GM10248 (cell line): ENCODE data around the gene FAM117B.

ENCODE experiments used
- CTCF ChIA-PET: fragments of 300-600 bp; sonication (Branson Sonifier 250); formaldehyde crosslinking; extraction: SDS; loops from one replicate; lab custom pipeline; 2021; ENCODE audit warnings: antibody characterized with exemption; lab: Yijun Ruan, JAX
- POLR2A ChIA-PET: fragments of 350-650 bp; sonication (Branson Sonifier 250); formaldehyde crosslinking; extraction: SDS; loops from one replicate; lab custom pipeline; 2020; ENCODE audit warnings: antibody characterized with exemption; lab: Yijun Ruan, JAX
- DNase-seq: peaks from one replicate; pipeline ENCODE4 v3.0.0; 2012; ENCODE audit errors: extremely low spot score
- TF ChIP-seq, protein P1 (sequence below): IDR thresholded peaks from 2 replicates; pipeline ENCODE4 v1.5.1; 2012; ENCODE audit warnings: mild to moderate bottlenecking, low read depth; ENCODE audit errors: extremely low read depth, missing control alignments, control extremely low read depth

The FAM117B gene

DNA sequence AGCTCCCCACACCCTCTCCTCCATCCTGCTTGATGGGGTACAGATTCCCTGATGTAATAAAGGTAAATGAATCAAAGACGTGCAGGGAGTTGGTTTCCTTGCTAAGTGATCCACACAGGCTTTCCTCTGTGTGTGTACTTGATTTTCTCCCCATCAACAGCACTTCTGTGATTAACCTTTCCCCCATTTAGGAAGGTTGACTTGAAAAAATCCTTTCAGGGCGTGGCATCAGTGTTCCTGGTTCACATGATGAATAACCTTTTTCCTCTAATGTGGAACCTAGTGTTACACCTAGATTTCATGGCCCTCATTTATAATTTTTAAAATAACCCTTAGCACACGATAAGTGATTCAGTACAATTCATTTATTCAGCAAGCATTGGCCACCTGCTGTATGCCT, 121.8 kb downstream of the FAM117B start:
- no peak for DNase-seq
- CTCF ChIA-PET, result no interaction called here
- POLR2A ChIA-PET, result no interaction called here
- TF ChIP-seq, protein P1, sequence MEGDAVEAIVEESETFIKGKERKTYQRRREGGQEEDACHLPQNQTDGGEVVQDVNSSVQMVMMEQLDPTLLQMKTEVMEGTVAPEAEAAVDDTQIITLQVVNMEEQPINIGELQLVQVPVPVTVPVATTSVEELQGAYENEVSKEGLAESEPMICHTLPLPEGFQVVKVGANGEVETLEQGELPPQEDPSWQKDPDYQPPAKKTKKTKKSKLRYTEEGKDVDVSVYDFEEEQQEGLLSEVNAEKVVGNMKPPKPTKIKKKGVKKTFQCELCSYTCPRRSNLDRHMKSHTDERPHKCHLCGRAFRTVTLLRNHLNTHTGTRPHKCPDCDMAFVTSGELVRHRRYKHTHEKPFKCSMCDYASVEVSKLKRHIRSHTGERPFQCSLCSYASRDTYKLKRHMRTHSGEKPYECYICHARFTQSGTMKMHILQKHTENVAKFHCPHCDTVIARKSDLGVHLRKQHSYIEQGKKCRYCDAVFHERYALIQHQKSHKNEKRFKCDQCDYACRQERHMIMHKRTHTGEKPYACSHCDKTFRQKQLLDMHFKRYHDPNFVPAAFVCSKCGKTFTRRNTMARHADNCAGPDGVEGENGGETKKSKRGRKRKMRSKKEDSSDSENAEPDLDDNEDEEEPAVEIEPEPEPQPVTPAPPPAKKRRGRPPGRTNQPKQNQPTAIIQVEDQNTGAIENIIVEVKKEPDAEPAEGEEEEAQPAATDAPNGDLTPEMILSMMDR, result no peak

DNA sequence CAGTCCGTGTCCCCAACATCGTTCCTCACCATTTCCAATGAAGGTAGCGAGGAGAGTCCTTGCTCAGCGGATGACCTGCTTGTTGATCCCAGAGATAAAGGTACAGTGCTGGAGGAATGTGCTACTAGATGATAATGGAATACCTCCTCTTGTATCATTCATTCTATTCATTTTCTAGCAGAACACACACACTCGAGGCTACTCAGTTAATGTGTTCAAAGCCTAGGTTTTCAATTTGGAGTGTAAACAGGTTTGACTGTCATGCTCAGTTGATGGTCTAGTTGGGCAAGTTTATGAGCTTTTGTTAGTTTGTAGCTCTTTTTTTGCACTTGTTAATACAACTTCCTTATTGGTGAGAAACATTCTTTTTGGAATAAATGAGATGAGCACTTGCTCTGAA, 122.6 kb downstream of the FAM117B start:
- ChIA-PET POLR2A (no interaction called here), CTCF (interaction anchor here (1.4 to 2.2 kb wide), 2 partner anchors 11 to 78 kb away, joined by 3 to 6 read pairs; no protein-coding TSS in a partner anchor)
- no peak for DNase-seq
- TF ChIP-seq, protein P1, result no peak

DNA sequence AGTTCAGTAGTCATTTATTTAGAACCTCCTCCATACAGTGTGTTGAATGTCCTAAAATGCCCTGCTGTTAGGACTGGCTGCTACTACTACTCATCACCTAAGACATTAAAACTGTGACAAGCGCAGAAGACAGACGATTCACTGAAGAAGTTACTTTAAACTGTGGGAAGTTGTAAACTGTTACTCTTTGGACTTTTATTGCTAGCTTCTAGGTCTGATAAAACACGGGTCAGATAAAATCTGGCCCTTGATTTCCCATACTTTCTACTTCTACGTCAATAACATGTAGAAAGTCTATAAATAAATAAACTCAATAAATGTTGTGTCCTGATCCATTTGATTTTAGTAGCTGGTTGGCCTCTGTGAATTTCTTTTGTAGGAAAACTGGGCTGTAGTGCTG, 123.4 kb downstream of the FAM117B start:
- ChIA-PET CTCF (interaction anchor here (1.2 to 2.2 kb wide), 3 partner anchors 10 to 79 kb away, joined by 3 to 6 read pairs (median 3); no protein-coding TSS in a partner anchor), POLR2A (no interaction called here)
- TF ChIP-seq, protein P1, result no peak
- no peak for DNase-seq

DNA sequence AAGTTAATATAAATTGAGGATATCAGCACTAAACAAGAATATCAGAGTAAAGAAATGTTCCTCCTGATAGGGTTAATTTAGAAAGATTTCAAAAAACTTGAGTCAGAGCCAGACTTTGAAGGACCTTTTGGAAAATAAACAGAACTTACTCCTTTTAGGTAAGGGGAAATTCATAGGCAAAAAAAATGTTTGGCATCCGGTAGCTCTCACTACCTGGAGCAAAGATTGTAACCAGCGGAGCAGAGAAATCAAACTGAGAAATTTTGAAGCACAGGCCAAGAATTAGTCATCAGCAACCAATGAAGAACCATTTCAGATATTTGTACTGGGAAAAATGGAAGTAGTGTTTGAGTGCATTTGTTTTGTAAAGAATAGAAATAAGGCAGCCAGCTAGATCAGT, 123.8 kb downstream of the FAM117B start:
- DNase-seq, result no peak
- TF ChIP-seq, protein P1, result no peak
- ChIA-PET CTCF (interaction anchor here (1.2 to 2.2 kb wide), 3 partner anchors 10 to 79 kb away, joined by 3 to 6 read pairs (median 3); no protein-coding TSS in a partner anchor), POLR2A (no interaction called here)

DNA sequence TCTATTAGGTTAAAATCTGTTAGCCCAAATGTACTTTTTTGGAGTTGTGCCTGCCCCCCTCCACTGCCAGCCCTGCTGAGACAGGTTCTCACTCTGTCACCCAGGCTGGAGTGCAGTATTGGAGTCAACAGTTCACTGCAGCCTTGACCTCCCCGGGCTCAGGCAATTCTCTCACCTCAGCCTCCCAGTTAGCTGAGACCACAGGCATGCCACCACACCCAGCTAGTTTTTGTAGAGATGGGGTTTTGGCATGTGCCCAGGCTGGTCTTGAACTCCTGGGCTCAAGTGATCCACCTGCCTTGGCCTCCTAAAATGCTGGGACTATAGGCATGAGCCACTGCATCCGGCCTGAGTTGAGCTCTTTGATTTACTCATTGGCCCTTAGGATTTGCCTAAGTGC, 126.1 kb downstream of the FAM117B start:
- POLR2A ChIA-PET, result no interaction called here
- TF ChIP-seq, protein P1, result no peak
- DNase-seq, result no peak
- CTCF ChIA-PET, result interaction anchor here (1.5 kb wide), 1 partner anchor 14 kb away, joined by 3 read pairs; no protein-coding TSS in a partner anchor

DNA sequence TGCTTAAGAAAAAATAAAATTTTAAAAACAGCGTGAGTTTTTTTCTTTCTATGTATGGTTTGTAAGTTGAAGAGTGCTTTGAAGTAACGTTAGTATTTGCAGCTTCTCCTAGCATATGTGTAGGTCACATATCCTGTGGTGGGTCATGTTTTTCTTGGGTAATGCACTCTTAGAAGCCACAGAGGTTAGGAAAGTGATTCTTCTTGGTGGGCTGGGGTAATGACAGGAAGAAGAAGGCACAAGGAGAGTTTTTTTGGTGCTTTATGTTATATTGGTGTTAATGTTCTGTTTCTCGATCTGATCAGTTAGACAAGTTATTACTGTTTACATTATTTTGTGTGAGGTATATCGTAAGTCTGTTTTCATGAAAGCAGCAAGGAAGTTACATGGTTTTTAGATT, 127.8 kb downstream of the FAM117B start:
- CTCF ChIA-PET, result no interaction called here
- POLR2A ChIA-PET, result interaction anchor here (0.6 kb wide), 1 partner anchor 1509 kb away, joined by 10 read pairs; no protein-coding TSS in a partner anchor
- TF ChIP-seq, protein P1, result no peak
- DNase-seq, result no peak
